NCI-H510A (cell line): ENCODE results near the gene SPNS3.

Source experiments
- DNase-seq: peaks from one replicate; lab custom pipeline; 2025; lab: John Stamatoyannopoulos, UW

Gene SPNS3

GRCh38 chr17:4469552-4469951 lies 35.8 kb downstream of the SPNS3 start:
- DNase-seq: no peak

GRCh38 chr17:4472286-4472685 lies 38.5 kb downstream of the SPNS3 start:
- no peak for DNase-seq

- DNase-seq: no peak
Observed at GRCh38 chr17:4474093-4474492, 40.4 kb downstream of the SPNS3 start.

- DNase-seq: no peak
Observed at GRCh38 chr17:4475001-4475400, 41.3 kb downstream of the SPNS3 start.

GRCh38 chr17:4475463-4475862 lies 41.7 kb downstream of the SPNS3 start:
- no peak for DNase-seq

GRCh38 chr17:4476017-4476416 lies 42.3 kb downstream of the SPNS3 start:
- no peak for DNase-seq

GRCh38 chr17:4476511-4477070 lies 42.9 kb downstream of the SPNS3 start:
- peak; percentile 71 for DNase-seq

GRCh38 chr17:4477255-4477791 lies 43.6 kb downstream of the SPNS3 start:
- DNase-seq: no peak

- no peak for DNase-seq
Observed at GRCh38 chr17:4478318-4478830, 44.6 kb downstream of the SPNS3 start.

GRCh38 chr17:4479340-4479981 lies 45.7 kb downstream of the SPNS3 start:
- no peak for DNase-seq

- no peak for DNase-seq
Observed at GRCh38 chr17:4479982-4480751, 46.4 kb downstream of the SPNS3 start.

GRCh38 chr17:4480929-4481898 lies 47.5 kb downstream of the SPNS3 start:
- no peak for DNase-seq

- DNase-seq: no peak
Observed at GRCh38 chr17:4482338-4483011, 48.7 kb downstream of the SPNS3 start.

- no peak for DNase-seq
Observed at GRCh38 chr17:4483012-4483840, 49.5 kb downstream of the SPNS3 start.

GRCh38 chr17:4485676-4486646 lies 52.2 kb downstream of the SPNS3 start:
- no peak for DNase-seq

- no peak for DNase-seq
Observed at GRCh38 chr17:4487296-4487695, 53.6 kb downstream of the SPNS3 start.

- DNase-seq: no peak
Observed at GRCh38 chr17:4487820-4488716, 54.3 kb downstream of the SPNS3 start.
